Smooth muscle cell (in vitro differentiated cells): Measurements from ENCODE around the gene CFAP126. TPM values are rescaled to one million over a fixed set of nuclear protein-coding genes. Genes with fewer than 3 reads are reported as not detected.

ENCODE experiments used
- DNase-seq: peaks from one replicate; lab custom pipeline; 2025; ENCODE audit not compliant: unreplicated experiment; lab: John Stamatoyannopoulos, UW
- H2AFZ ChIP-seq: fragments of 200-600 bp; sonication (generic); 2 replicates; pipeline ENCODE4 v1.6.0; 2016; ENCODE audit warnings: antibody characterized with exemption, low read depth, mild to moderate bottlenecking
- H3F3A ChIP-seq: fragments of 200-600 bp; sonication (generic); 2 replicates; pipeline ENCODE4 v1.6.0; 2017; ENCODE audit warnings: antibody characterized with exemption, low read depth
- H3K27ac ChIP-seq: fragments of 200-600 bp; sonication (generic); 2 replicates; pipeline ENCODE4 v1.5.1; 2016; ENCODE audit warnings: low read depth, mild to moderate bottlenecking
- H3K27me3 ChIP-seq: fragments of 200-600 bp; sonication (generic); 2 replicates; pipeline ENCODE4 v1.6.1; 2016; ENCODE audit warnings: low read depth, mild to moderate bottlenecking
- H3K36me3 ChIP-seq: fragments of 200-600 bp; sonication (generic); 2 replicates; pipeline ENCODE4 v1.5.1; 2016; ENCODE audit warnings: low read depth
- H3K4me1 ChIP-seq: fragments of 200-600 bp; sonication (generic); 2 replicates; pipeline ENCODE4 v1.5.1; 2016; ENCODE audit warnings: low read depth
- H3K4me2 ChIP-seq: fragments of 200-600 bp; sonication (generic); 2 replicates; pipeline ENCODE4 v1.6.0; 2016; ENCODE audit warnings: mild to moderate bottlenecking
- H3K4me3 ChIP-seq: fragments of 200-600 bp; sonication (generic); 2 replicates; pipeline ENCODE4 v1.5.1; 2016; ENCODE audit warnings: mild to moderate bottlenecking
- H3K79me2 ChIP-seq: fragments of 200-600 bp; sonication (generic); 2 replicates; pipeline ENCODE4 v1.6.0; 2016; ENCODE audit warnings: low read depth, mild to moderate bottlenecking
- H3K9ac ChIP-seq: fragments of 200-600 bp; sonication (generic); 2 replicates; pipeline ENCODE4 v1.6.0; 2016; ENCODE audit warnings: low read depth
- H3K9me3 ChIP-seq: fragments of 200-600 bp; sonication (generic); replicated peaks from 2 replicates; pipeline ENCODE4 v1.5.1; 2016; ENCODE audit warnings: low read depth
- H4K20me1 ChIP-seq: fragments of 200-600 bp; sonication (generic); 2 replicates; pipeline ENCODE4 v1.6.0; 2016; ENCODE audit warnings: low read depth
- WGBS: methylation state at CpG from one replicate; pipeline ENCODE4 v1.1.7; 2016; ENCODE audit warnings: low lambda C conversion rate; 5-methylcytosine and 5-hydroxymethylcytosine counted together
- polyA plus RNA-seq: library from polyadenylated mRNA; unstranded; fragments of >200 nt; fragmentation: Nextera tagmentation; extraction: Ambion mirVana; gene quantifications from 2 replicates; pipeline ENCODE4 v1.2.1, GENCODE V29; 2016
- total RNA-seq: library from RNA; depleted of rRNA; stranded (reverse); fragments of >200 nt; gene quantifications from 2 replicates; pipeline ENCODE4 v1.2.3, GENCODE V29; 2014
- TF ChIP-seq, protein P1 (sequence below): fragments of 200-600 bp; sonication (generic); IDR thresholded peaks from 2 replicates; pipeline ENCODE4 v1.5.1; 2017; ENCODE audit warnings: borderline replicate concordance, mild to moderate bottlenecking, antibody characterized with exemption; ENCODE audit not compliant: insufficient read depth, poor library complexity, severe bottlenecking

The CFAP126 gene
- total and polyA plus RNA-seq, 2 experiments from 2014 or later: not detected

DNA sequence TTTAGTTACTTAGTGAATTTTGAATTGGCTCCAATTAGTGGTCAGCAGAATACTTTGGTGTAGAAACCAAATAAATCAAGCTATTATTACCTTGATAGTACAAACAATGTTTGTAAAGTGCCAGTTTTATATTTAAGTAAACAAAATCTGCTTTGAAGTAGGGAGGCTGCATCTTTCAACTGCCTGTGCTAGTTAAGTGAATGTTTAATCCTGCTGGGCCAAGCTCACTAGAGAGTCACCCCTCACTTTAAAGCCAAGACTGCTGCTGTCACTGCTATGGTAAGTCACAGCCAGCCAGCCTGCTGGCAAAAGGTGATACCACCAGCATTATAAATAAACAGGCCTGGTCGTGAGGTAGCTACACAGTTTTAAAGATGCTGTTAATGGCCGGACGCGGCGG, 10.3 kb upstream of the CFAP126 start:
- TF ChIP-seq, protein P1, sequence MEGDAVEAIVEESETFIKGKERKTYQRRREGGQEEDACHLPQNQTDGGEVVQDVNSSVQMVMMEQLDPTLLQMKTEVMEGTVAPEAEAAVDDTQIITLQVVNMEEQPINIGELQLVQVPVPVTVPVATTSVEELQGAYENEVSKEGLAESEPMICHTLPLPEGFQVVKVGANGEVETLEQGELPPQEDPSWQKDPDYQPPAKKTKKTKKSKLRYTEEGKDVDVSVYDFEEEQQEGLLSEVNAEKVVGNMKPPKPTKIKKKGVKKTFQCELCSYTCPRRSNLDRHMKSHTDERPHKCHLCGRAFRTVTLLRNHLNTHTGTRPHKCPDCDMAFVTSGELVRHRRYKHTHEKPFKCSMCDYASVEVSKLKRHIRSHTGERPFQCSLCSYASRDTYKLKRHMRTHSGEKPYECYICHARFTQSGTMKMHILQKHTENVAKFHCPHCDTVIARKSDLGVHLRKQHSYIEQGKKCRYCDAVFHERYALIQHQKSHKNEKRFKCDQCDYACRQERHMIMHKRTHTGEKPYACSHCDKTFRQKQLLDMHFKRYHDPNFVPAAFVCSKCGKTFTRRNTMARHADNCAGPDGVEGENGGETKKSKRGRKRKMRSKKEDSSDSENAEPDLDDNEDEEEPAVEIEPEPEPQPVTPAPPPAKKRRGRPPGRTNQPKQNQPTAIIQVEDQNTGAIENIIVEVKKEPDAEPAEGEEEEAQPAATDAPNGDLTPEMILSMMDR: no peak
- Histone ChIP-seq H3K79me2 (no peaks in the 10 kb centered on the region), H3F3A (no peaks in the 10 kb centered on the region), H3K4me1 (no peaks in the 10 kb centered on the region), H2AFZ (no peak overlapping the region), H3K27ac (no peak overlapping the region), H3K4me3 (no peak overlapping the region), H3K36me3 (no peaks in the 10 kb centered on the region), H3K9me3 (no peaks in the 10 kb centered on the region), H3K27me3 (no peaks in the 10 kb centered on the region), H3K4me2 (no peak overlapping the region), H3K9ac (no peak overlapping the region), H4K20me1 (no peaks in the 10 kb centered on the region)
- DNase-seq: no peak
- WGBS: 91% methylated on average over 5 of the region's 5 CpGs

DNA sequence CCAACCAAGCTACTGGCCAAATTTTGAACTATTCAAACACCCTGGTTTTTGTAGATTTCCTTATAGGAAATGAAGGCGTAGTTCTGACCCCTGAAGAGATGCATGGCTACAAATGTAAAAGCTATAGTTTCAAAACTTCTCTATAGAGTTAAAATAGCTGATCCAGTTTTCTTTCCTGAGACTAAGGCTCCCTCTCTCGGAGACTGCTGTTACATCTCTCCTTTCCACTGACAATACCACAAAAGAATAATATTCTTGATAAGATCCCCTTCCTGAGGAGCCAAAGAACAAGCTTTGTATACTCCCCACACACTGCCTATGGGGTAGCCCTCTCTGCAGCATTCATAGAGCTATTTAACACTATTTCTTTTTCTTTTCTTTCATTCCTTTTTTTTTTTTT, 6.7 kb upstream of the CFAP126 start:
- H3K27me3 ChIP-seq: no peaks in the 10 kb centered on the region
- H3K36me3 ChIP-seq: no peaks in the 10 kb centered on the region
- H3K27ac ChIP-seq: no peak overlapping the region
- H3F3A ChIP-seq: no peaks in the 10 kb centered on the region
- H3K4me1 ChIP-seq: no peaks in the 10 kb centered on the region
- TF ChIP-seq, protein P1: peak; percentile 8
- no peak overlapping the region for H3K4me2 ChIP-seq
- H4K20me1 ChIP-seq: no peaks in the 10 kb centered on the region
- WGBS: 61% methylated on average over 2 of the region's 2 CpGs
- no peak overlapping the region for H3K9ac ChIP-seq
- no peak overlapping the region for H3K4me3 ChIP-seq
- DNase-seq: no peak
- H3K79me2 ChIP-seq: no peaks in the 10 kb centered on the region
- no peaks in the 10 kb centered on the region for H3K9me3 ChIP-seq
- no peak overlapping the region for H2AFZ ChIP-seq

DNA sequence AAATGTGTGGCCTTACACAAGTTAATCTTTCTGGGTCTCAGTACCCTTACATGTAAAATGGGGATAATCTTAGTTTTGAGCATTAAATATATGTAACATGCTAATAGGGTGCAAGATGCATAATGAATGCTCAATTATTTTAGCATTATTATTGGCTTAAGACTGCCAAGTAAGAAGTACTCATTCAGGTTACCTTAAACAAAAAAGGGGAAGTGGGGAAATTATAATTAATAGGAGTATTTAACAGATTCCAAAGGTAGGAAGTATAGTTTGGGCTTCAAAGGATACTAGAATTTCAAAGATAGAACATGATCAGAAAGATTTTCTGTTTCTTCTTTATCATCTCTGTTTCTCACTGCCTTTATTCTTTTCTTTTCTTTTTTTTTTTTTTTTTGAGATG, 5.8 kb upstream of the CFAP126 start:
- TF ChIP-seq, protein P1: no peak
- Histone ChIP-seq H2AFZ (no peak overlapping the region), H3K36me3 (no peaks in the 10 kb centered on the region), H3K27ac (no peak overlapping the region), H4K20me1 (no peaks in the 10 kb centered on the region), H3K27me3 (no peaks in the 10 kb centered on the region), H3K9ac (no peak overlapping the region), H3K79me2 (no peaks in the 10 kb centered on the region), H3K4me1 (no peaks in the 10 kb centered on the region), H3K9me3 (no peaks in the 10 kb centered on the region), H3K4me3 (no peak overlapping the region), H3K4me2 (no peak overlapping the region), H3F3A (no peaks in the 10 kb centered on the region)
- no peak for DNase-seq

DNA sequence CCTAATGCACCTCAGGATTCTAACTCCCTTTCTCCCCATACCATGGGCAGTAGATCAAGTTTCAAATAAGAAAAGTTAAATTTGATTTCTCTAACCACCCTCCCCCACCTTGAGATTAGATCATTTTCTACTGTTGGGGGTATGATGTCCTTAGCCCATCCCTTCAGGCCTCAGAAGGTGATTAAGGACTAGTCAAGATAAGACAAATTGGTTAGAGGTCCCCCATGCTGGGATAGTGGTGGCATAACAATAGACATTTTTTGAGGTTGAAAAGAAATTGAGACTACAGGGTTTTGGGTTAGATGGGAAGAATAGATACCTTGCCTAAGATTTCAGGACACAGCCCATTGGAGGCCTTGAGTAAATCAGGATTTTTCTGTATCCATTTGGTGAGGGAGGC, 2.5 kb downstream of the CFAP126 start:
- no peaks in the 10 kb centered on the region for H3K27me3 ChIP-seq
- TF ChIP-seq, protein P1: no peak
- H3K9ac ChIP-seq: no peak overlapping the region
- no peak overlapping the region for H2AFZ ChIP-seq
- no peak overlapping the region for H3K27ac ChIP-seq
- H3K9me3 ChIP-seq: no peaks in the 10 kb centered on the region
- H4K20me1 ChIP-seq: no peaks in the 10 kb centered on the region
- no peak overlapping the region for H3K4me3 ChIP-seq
- no peak overlapping the region for H3K4me2 ChIP-seq
- no peaks in the 10 kb centered on the region for H3K4me1 ChIP-seq
- H3F3A ChIP-seq: no peaks in the 10 kb centered on the region
- DNase-seq: no peak
- H3K36me3 ChIP-seq: no peaks in the 10 kb centered on the region
- H3K79me2 ChIP-seq: no peaks in the 10 kb centered on the region
